Measurements from ENCODE around the gene C16orf78.
A peak's percentile ranks its signal among the peaks of the same experiment; 100 is the strongest.

C16orf78 gene

GRCh38 chr16:49398761-49399160 lies 25.2 kb downstream of the C16orf78 start:
- DNase-seq, result no peak

- no peak for DNase-seq
Observed at GRCh38 chr16:49399594-49400364, 26.2 kb downstream of the C16orf78 start.

- DNase-seq, result no peak
Observed at GRCh38 chr16:49400611-49401010, 27.0 kb downstream of the C16orf78 start.

- DNase-seq, result no peak
Observed at GRCh38 chr16:49405123-49405522, 31.5 kb downstream of the C16orf78 start.

- no peak for DNase-seq
Observed at GRCh38 chr16:49405530-49405929, 31.9 kb downstream of the C16orf78 start.

GRCh38 chr16:49407873-49408550 lies 34.4 kb downstream of the C16orf78 start:
- peak; percentile 10 for DNase-seq

GRCh38 chr16:49409121-49409520 lies 35.5 kb downstream of the C16orf78 start:
- no peak for DNase-seq

- DNase-seq, result no peak
Observed at GRCh38 chr16:49410226-49410625, 36.6 kb downstream of the C16orf78 start.

GRCh38 chr16:49411121-49411970 lies 37.7 kb downstream of the C16orf78 start:
- DNase-seq, result no peak

- DNase-seq, result no peak
Observed at GRCh38 chr16:49414671-49415070, 41.1 kb downstream of the C16orf78 start.

GRCh38 chr16:49415083-49415482 lies 41.5 kb downstream of the C16orf78 start:
- DNase-seq, result no peak

- DNase-seq, result no peak
Observed at GRCh38 chr16:49416001-49416675, 42.5 kb downstream of the C16orf78 start.

- no peak for DNase-seq
Observed at GRCh38 chr16:49417354-49417753, 43.8 kb downstream of the C16orf78 start.

GRCh38 chr16:49419006-49419405 lies 45.4 kb downstream of the C16orf78 start:
- no peak for DNase-seq

GRCh38 chr16:49419862-49420261 lies 46.3 kb downstream of the C16orf78 start:
- no peak for DNase-seq

- DNase-seq, result no peak
Observed at GRCh38 chr16:49422896-49423295, 49.3 kb downstream of the C16orf78 start.

- DNase-seq, result no peak
Observed at GRCh38 chr16:49424961-49425360, 51.4 kb downstream of the C16orf78 start.

- no peak for DNase-seq
Observed at GRCh38 chr16:49427771-49428170, 54.2 kb downstream of the C16orf78 start.

- DNase-seq, result no peak
Observed at GRCh38 chr16:49428808-49429207, 55.2 kb downstream of the C16orf78 start.

GRCh38 chr16:49431040-49431439 lies 57.4 kb downstream of the C16orf78 start:
- no peak for DNase-seq

- no peak for DNase-seq
Observed at GRCh38 chr16:49431591-49432290, 58.1 kb downstream of the C16orf78 start.

- no peak for DNase-seq
Observed at GRCh38 chr16:49434733-49435132, 61.1 kb downstream of the C16orf78 start.

Measured in DMS79 treated with DMSO at 0.1 percent for 48 hours (cell line).